Stimulated activated CD8-positive, alpha-beta memory T cell treated with anti-CD3 and anti-CD28 coated beads, Interleukin-12 subunit alpha, Interleukin-12 subunit beta, amount 100 ng/mL, for 4 hours (primary cell): ENCODE data around the gene PROCA1.
A peak's percentile ranks its signal among the peaks of the same experiment; 100 is the strongest.
"Not testable (repeated sequence)": the region's sequence is repeated elsewhere in the genome, so short reads cannot be mapped to it uniquely, and the experiment has no call there.

Experiments
- DNase-seq: peaks from one replicate; pipeline ENCODE4 v3.0.0-alpha.2; 2020; ENCODE audit warnings: low read depth

PROCA1 gene

GRCh38 chr17:28744104-28744971 lies 32.6 kb upstream of the PROCA1 start:
- peak; percentile 64 for DNase-seq

- DNase-seq, result peak; percentile 69
Measured at GRCh38 chr17:28743243-28744103, 31.8 kb upstream of the PROCA1 start, which contains the start of gene TRAF4. Gene TRAF4, plus strand, starts transcription at chr17:28744011. Its CDS starts 102 bp downstream, at chr17:28744113.

GRCh38 chr17:28741358-28742349 lies 30.0 kb upstream of the PROCA1 start:
- DNase-seq, result no peak

- DNase-seq, result no peak
Measured at GRCh38 chr17:28740406-28741357, 29.0 kb upstream of the PROCA1 start.

- peak; percentile 52 for DNase-seq
Measured at GRCh38 chr17:28738680-28739384, 27.1 kb upstream of the PROCA1 start.

GRCh38 chr17:28737770-28738679 lies 26.3 kb upstream of the PROCA1 start:
- no peak for DNase-seq

- no peak for DNase-seq
Measured at GRCh38 chr17:28737316-28737715, 25.6 kb upstream of the PROCA1 start.

- DNase-seq, result not testable (repeated sequence)
Measured at GRCh38 chr17:28735913-28736769, 24.5 kb upstream of the PROCA1 start.

- no peak for DNase-seq
Measured at GRCh38 chr17:28735242-28735722, 23.6 kb upstream of the PROCA1 start.

- no peak for DNase-seq
Measured at GRCh38 chr17:28734712-28735241, 23.1 kb upstream of the PROCA1 start.

- no peak for DNase-seq
Measured at GRCh38 chr17:28733346-28733745, 21.7 kb upstream of the PROCA1 start.

- no peak for DNase-seq
Measured at GRCh38 chr17:28729950-28730330, 18.3 kb upstream of the PROCA1 start.

GRCh38 chr17:28728364-28729200 lies 16.9 kb upstream of the PROCA1 start, which contains the start of gene NEK8:
Gene NEK8, plus strand, starts transcription at chr17:28728788. Its CDS starts 26 bp downstream, at chr17:28728814.
- peak; percentile 93 for DNase-seq

- DNase-seq, result peak; percentile 81
Measured at GRCh38 chr17:28726627-28727491, 15.2 kb upstream of the PROCA1 start.

GRCh38 chr17:28726226-28726626 lies 14.5 kb upstream of the PROCA1 start, which contains the start of gene TLCD1:
Gene TLCD1, minus strand, starts transcription at chr17:28726233. Its CDS starts 136 bp downstream, at chr17:28726097.
- DNase-seq, result peak; percentile 55
